GM19468 (cell line): ENCODE results near the gene LRP1B.
"Not testable (repeated sequence)": the region's sequence is repeated elsewhere in the genome, so short reads cannot be mapped to it uniquely, and the experiment has no call there.

Source experiments
- ATAC-seq: cut with Tn5 transposase; IDR thresholded peaks from one replicate; pipeline ENCODE4 v1.9.1; 2021; ENCODE audit warnings: mild to moderate bottlenecking, moderate library complexity, moderate number of reproducible peaks; ENCODE audit not compliant: unreplicated experiment; ENCODE audit errors: extremely low read depth

LRP1B gene

DNA sequence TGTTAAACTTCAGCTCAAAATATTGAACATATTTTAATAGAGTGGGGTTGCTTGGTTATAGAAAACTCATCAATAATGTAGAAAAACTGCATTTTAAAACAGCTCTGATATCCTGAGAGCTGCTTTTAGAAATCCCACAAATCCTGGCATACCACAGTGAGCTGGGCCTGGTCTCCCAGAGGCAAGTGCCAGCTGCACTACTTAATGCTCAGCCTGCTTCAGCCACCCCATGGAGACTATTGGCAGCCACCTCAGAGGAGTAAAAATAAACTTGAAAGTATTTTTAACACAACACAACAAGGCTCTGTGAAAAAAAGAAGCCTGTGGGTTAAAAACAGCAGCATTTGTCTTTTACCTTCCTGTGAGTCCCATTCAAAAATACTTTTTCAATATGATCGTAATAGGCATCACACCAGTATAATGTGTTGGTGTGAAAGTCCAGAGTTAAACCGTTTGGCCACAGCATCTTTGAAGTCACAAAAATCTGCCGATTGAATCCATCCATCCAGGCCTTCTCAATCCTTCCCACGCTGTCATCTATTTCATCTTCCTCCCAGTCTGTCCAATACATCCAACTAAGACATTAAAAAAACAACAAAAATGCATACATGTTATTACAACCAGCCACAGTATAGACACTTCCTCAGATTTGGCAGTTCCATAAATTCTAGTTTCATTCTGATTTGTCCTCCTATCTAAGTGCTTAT is 1115.3 kb downstream of the LRP1B start:
- ATAC-seq: no peak

DNA sequence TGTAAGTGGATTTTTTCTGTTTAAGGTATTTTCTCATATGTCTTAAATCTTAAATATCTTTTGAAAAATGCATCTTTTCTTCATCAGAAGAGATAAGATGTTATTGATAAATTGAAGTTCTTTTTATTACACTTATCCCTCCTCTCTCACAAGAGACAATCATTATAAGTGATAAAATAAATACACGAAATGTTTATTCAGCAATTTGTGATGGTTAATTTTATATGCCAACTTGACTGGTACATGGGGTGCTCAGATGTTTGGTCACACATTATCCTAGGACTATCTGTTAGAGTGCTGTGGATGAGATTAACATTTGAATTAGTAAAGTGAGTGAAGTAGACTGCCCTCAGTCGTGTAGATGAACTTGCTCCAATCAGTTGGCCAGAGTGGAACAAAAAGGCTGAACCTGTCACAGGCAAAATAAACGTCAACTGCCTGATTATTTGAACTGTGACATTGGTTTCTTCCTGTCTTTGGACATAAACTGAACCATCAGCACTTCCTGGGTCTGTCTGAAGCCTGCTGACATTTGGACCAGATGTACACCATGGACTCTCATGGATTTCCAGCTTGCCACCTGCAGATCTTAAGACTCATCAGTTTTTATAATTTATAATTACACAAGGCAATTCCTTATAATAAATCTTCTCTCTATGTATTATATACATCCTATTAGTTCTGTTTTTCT is 1126.7 kb downstream of the LRP1B start:
- ATAC-seq: no peak

DNA sequence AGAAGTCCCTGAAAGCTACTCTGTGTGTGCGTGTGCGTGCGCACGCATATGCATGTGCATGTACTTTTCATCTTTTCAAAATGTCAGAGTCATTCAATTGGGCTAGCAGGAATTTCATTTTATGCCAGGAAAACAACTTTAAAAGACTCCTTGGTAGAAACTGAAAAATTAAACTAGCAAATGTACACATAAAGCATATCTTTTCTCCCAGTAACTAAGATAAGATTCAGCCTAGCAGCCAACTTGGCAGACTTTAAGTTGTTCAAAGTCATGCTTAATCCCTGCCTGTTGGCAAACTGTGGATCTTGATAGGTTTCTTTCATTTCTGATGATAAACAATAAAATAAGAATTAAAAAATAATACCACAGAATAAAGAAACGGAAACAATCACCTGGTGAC is 1129.1 kb downstream of the LRP1B start:
- ATAC-seq: no peak

DNA sequence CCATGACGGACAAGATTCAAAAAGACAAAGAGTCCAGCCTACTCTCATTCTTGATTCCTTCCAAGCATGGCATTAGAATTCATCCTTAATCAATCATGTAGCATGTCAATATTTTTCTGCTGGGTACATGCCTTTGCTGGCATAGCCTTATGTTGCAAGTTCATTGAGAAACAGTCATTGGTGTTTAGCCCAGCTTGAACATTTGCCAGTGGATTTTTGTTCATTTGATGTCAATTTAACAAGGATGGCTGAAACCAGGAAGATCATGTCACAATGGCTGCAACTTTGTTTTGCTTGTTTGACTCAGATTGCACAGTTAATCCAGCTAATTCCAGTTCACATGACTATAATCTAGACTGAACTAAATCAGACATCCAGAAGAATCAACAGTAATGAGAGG is 1132.2 kb downstream of the LRP1B start:
- no peak for ATAC-seq

DNA sequence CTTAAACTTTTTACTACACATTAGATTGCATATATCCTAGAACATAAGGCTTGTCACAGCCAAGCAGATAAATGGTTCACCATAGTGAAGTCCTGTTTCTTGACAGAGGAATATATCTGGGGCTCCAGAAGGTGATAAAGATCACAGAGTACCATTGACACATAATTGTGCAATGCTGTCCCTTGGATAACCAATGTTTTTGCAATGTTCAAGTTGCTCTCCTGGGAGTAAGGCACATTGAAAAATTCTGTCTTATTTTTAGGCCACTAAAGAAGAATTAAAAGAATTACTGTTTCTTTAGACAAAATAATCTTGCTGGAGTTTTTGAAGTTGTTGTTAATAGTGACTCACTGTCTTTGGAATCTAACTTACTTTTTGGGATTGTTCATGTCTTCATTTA is 1132.8 kb downstream of the LRP1B start:
- ATAC-seq: no peak

DNA sequence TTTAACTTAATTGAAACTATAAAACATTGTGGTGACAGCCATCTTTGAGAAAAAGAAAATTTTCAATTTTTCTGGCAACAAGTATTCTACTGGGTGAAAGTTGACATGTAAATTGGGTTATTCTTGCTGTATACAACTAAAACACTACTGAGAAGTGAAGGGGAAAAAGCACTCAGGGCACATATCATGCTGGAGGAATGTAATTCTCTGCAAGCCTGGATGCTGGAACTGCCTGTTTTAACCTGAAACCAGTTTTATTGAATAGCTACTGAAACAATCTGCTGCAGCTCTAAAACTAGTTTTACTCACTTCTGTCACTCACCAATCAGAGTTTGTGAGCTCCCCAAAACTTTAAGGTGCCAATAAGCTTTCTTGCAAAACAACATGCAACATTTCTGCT is 1136.0 kb downstream of the LRP1B start:
- ATAC-seq: no peak

DNA sequence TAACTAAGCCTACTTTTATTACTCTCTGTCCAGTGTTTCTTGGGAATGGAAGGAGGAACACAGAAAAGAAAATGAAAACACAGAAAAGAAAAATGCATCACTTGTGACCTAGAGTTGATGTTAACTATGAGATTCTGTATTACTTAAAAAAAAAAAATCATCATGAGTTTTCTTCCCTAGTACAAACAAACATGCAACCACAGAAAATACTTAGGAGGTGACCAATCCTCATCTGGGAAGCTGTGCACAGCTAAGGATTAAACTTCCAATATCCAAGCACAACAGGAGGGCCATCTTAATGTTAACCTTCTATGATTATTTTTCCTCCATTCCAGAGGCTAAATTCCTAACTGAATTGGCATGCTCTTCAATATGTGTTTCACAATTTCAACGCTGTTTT is 1140.4 kb downstream of the LRP1B start:
- ATAC-seq: no peak

DNA sequence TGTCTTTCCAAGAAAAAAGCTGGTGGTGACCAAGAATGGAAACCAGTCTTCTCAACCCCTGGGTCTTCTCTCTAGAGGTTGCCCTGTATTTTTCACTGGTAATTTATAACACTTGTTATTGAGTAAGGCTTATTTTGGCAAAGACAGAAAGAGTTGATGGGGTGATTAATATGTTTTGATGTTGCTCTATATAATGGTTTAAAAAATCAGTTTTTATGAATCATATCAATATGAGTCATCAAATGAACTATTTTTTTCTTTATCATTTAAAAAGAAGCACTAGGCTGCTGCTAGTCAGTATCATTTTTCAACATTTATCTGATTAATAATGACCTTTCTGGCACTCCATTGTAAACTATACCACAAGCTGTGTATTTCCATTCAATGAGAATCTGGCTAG is 1142.2 kb downstream of the LRP1B start:
- no peak for ATAC-seq

DNA sequence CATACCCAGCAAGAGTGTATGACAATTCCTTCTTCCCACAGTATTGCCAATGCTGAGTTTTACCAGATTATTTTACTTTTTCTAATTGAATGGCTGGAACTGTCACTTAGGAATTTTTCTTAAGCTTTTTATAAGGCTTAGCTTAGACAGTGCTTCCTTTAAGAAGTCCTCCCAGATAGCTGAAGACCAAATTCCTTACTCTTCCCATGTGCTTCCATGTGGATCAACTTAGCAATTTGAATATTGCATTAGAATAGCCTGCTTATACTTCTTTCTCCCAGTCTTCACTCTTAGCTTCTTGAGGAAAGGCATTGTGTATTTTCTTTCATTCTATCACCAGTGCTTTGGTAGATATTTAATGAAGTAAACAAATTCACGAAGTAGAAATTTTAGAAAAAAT is 1144.4 kb downstream of the LRP1B start:
- ATAC-seq: no peak

DNA sequence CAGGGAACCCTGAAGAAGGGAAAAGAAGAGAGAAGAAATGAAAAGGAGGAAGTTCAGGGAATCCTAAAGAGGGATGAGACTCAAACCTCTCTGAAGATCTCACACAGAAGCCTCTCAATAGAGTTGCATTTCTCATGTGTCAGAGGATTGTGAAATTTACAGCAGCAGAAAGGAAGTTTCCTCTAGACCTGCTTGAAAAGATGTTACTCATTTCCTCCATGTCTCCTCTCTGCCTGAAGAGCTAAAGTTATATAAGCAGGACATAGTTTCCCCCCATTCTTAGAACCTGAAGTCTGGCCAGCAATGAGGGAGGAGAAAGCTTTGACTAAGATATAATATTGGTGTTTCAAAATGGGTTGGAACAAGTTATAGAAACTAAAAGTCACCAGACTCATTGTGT is 1155.6 kb downstream of the LRP1B start:
- ATAC-seq: no peak

DNA sequence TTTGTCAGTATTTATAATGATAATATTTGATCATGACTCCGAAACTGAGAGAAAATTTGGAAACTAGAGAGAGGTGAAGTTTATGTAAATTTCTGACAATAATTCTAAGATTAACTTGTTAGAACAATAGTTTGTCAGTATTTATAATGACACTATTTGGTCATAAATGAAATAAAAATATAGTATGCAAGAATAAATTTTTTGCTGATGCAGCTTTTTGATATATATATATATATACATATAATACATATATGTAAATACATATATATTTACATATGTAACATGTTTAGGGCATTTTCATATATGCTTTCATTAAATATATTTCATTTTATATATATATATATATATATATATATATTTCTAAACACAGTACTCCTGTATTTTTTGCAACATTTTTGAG is 1158.1 kb downstream of the LRP1B start:
- ATAC-seq: no peak

DNA sequence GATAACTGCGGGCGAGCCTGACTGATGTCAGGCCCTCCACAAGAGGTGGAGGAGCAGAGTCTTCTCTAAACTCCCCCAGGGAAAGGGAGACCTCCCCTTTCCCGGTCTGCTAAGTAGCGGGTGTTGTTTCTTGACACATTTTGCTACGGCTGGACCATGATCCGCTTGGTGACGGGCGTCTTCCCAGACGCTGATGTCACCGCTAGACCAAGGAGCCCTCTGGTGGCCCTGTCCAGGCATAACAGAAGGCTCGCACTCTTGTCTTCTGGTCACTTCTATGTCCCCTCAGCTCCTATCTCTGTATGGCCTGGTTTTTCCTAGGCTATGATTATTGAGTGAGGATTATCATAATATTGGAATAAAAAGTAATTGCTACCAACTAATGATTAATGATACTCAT is 1166.5 kb downstream of the LRP1B start:
- not testable (repeated sequence) for ATAC-seq

DNA sequence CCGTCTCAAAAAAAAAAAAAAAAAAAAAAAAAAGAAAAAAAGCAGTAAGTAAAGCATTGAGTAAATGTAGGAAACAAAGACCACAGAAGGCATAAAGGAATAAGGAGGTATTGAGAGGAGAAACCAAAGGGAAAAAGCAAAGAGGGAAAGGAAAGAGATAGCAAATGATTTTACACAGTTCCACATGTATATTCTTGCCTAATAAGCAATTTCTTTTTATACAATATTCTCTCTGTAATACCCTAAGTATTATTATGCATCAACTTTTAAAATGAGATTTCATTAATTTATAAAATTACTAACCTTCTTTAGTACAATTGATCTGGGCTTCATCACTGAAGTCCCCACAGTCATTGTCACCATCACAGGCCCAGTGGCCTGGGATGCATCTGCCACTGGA is 1180.9 kb downstream of the LRP1B start:
- ATAC-seq: no peak

DNA sequence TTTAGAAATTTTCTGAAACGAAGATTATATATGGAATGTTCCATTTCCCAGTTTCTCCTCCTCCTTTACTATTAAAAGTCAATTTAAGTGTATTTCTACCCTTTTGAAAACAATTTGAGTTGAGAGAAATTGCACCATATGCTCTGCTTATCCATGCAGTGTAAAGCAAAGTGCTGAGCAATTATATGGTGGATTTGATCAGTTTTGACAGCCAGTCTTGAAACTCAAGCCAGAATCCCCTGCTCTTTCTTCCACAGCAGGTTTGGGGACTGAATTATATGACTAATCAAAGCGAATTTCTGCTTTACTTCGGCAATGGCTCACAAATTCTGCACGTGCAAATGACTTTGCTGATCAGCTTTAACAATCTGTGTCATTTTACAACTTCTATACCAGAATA is 1183.6 kb downstream of the LRP1B start:
- no peak for ATAC-seq

DNA sequence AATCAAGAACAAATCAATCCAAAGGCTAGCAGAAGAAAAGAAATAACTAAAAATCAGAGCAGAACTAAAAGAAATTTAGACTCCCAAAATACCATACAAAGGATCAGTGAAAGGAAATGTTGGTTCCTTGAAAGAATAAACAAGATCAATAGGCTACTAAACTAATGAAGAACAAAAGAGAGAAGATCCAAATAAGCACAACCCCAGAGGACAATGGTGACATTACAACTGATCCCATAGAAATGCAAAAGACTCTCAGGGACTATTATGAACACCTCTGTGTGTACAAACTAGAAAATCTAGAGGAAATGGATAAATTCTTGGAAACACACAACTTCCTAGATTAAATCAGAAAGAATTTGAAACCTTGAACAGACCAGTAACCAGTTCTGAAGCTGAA is 1186.9 kb downstream of the LRP1B start:
- no peak for ATAC-seq

DNA sequence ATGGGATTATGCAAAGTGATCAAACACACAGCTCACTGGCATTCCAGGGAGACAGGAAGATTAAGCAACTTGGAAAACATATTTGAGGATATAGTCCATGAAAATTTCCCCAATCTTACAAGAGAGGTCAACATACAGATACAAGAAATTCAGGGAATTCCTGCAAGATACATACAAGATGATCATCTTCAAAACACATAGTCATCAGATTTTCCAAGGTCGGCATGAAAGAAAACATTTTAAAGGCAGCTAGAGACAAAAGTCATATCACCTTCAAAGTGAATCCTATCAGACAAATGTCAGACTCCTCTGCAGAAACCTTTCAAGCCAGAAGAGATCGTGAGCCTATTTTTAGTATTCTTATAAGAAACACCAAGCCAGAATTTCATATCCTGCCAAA is 1188.5 kb downstream of the LRP1B start:
- no peak for ATAC-seq

DNA sequence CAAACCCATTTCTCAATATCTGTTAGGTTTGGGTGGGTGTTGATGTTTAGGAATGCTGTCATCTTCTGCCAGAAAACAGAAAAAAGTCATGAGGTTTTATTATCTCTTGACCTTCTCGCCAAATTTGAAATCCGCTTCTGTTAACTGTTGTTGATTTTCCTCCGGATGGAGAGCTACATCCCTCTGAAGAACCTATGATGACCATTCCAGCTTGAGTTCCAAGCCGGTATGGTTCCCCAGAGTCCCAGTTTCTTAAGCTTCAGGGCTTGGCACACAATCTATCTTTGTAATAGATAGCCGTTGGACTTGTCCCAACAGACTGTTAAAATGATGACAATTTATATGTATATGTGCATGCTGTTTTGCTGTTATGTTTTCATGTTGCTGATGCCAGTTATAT is 1201.0 kb downstream of the LRP1B start:
- no peak for ATAC-seq

DNA sequence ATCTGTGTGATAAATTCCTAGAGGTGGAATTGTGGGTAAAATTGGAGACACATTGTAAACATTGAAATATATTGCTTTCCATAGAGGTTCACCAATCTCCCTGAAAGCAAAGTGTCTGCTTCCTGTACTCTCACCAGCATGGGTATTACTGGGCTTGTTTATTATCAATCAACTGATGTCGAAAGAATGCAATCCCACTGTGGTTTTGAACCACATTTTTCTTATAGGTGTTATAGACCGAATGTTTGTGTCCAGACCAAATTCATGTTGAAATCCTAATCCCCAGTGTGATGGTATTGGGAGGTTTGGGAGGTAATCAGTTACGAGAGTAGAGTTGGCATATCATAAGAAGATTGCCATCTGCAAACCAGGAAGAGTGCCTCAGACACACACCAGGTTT is 1212.4 kb downstream of the LRP1B start:
- no peak for ATAC-seq

DNA sequence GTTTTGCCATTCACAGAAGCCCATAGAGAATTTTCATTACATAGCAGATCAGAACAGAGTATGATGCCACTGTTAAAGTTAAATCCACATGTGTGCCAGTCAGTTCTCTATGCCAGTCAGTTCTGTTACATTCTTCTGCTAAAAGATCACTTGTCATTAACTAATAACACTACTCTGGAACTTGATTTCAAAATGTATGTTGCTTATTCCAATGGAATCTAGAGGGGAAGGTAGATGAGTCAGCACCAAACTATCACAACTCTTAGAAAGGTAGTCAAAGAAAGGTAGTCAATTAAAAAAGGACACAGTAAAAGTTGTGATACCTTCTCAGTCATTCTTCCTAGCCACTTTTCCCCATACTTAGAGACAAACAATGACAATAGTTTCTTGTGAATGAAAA is 1214.4 kb downstream of the LRP1B start:
- ATAC-seq: no peak

DNA sequence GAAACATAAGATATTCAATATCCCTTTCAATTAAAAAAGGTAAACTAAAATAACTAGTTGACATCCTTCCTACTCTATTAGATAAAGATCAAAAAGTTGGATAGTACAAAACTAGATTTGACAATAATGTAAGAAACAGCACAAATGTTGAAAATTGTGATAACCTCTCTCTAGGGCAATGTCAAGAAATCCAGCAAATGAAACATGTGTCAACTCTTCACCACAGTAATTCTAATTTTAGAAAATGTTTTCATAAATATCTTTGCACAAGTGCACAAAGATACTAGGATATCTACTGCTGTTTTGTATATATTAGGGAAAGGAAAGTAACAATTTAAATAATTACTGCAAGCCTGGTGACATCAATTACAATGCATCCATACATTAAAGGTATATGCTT is 1220.1 kb downstream of the LRP1B start:
- ATAC-seq: no peak

DNA sequence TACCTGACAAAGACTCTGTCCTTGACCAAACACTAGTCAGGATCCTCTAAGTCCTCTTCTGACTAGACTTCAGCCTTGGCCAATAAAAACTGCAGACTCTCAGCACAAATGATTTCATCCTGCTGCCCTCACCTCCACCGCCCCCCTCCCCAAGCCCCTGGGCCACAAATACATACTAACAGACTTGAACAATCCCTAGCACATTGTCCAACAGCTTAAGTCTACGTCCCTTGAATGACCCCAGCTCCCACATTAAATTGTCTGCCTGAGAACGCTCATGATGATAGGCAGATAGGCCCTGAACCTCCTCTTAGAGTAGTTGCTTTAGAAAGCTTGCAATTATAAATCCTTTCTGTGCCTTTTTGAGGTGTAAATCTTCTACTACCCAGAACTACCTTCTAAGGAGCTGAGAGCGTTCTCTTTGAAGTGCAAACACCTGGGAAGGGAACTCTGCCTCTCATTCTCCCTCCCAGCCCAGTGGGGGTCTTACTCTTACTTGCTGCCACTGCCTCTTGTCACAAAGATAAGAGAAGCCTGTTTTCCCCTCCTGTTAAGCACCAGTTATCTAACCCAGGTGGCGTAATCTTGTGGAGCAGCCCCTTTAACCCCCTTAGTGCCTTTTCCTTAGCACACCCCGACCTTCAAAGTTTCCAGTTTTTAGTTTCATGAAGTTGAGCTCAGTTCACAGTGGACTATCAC is 1225.6 kb downstream of the LRP1B start:
- no peak for ATAC-seq

DNA sequence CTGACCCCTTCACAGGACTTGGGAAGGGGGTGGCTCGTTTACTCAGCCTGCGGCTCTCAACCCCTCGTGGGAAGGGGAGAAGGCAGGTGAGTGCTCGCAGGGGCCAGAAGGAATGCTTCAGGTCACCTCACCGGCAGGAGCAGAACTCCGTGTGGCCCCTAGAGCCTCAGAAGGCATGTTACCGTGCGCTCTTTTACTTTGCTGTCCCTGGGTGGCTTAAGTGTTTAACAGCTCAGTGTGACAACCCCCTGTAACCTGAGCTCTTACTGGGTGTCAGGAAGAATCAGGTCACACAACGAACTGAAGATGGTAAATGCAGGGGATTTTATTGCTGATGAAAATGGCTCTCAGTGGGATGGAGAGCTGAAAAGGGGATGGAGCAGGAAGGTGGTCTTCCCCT is 1235.4 kb downstream of the LRP1B start:
- ATAC-seq: no peak
